Upper lobe of left lung (tissue), 4 donors: ENCODE results near the gene GULP1.

Source experiments
- POLR2A ChIP-seq, 4 donors: fragments of 450-650 bp; IDR thresholded peaks; one replicate each; pipeline ENCODE4 v1.5.1; 2016 to 2017; ENCODE audit warnings: antibody characterized with exemption in 4 of 4, mild to moderate bottlenecking in 2 of 4
- POLR2AphosphoS5 ChIP-seq, 2 donors: sonication (generic); formaldehyde crosslinking; IDR thresholded peaks; one replicate each; pipeline ENCODE4 v1.5.1; 2017; ENCODE audit warnings: antibody characterized with exemption in 2 of 2

- TF ChIP-seq POLR2A (IDR thresholded peaks at IDR 0.05) (no peak), POLR2AphosphoS5 (IDR thresholded peaks at IDR 0.05) (no peak)
These were observed 6.6 kb upstream of the GULP1 start for GRCh38 chr2:188285049-188285448.
